ENCODE results near the gene RABL3.
"Not testable (repeated sequence)": the region's sequence is repeated elsewhere in the genome, so short reads cannot be mapped to it uniquely, and the experiment has no call there.

The RABL3 gene

GRCh38 chr3:120743556-120744195 lies 1.4 kb upstream of the RABL3 start:
- no peak for DNase-seq

GRCh38 chr3:120742849-120743365 lies 591 bp upstream of the RABL3 start:
- DNase-seq = no peak

- peak in 1 of 2 experiments; percentile 35 for DNase-seq
These were observed 499 bp downstream of the RABL3 start for GRCh38 chr3:120741837-120742197.

GRCh38 chr3:120741320-120741719 lies 996 bp downstream of the RABL3 start:
- DNase-seq = no peak

- DNase-seq = not testable (repeated sequence)
These were observed 4.3 kb downstream of the RABL3 start for GRCh38 chr3:120738006-120738405.

- no peak for DNase-seq
These were observed 11.5 kb downstream of the RABL3 start for GRCh38 chr3:120730576-120731542.

- no peak for DNase-seq
These were observed 15.5 kb downstream of the RABL3 start for GRCh38 chr3:120726791-120727190.

GRCh38 chr3:120719167-120719834 lies 23.0 kb downstream of the RABL3 start:
- DNase-seq = not testable (repeated sequence)

- DNase-seq = no peak
These were observed 29.1 kb downstream of the RABL3 start for GRCh38 chr3:120713262-120713661.

- DNase-seq = no peak
These were observed 31.9 kb downstream of the RABL3 start for GRCh38 chr3:120710369-120710768.

- no peak for DNase-seq
These were observed 33.9 kb downstream of the RABL3 start for GRCh38 chr3:120708408-120708807.

GRCh38 chr3:120706950-120707349 lies 35.4 kb downstream of the RABL3 start:
- DNase-seq = no peak

GRCh38 chr3:120705884-120706582 lies 36.3 kb downstream of the RABL3 start:
- DNase-seq = no peak

GRCh38 chr3:120699333-120699732 lies 43.0 kb downstream of the RABL3 start:
- DNase-seq = no peak

GRCh38 chr3:120693439-120694171 lies 48.7 kb downstream of the RABL3 start:
- DNase-seq = no peak

GRCh38 chr3:120689395-120689794 lies 52.9 kb downstream of the RABL3 start:
- DNase-seq = no peak

- no peak for DNase-seq
These were observed 54.2 kb downstream of the RABL3 start for GRCh38 chr3:120688121-120688520.

- no peak for DNase-seq
These were observed 56.9 kb downstream of the RABL3 start for GRCh38 chr3:120685411-120685810.

- DNase-seq = no peak
These were observed 57.4 kb downstream of the RABL3 start for GRCh38 chr3:120684896-120685295.

GRCh38 chr3:120683671-120684301 lies 58.5 kb downstream of the RABL3 start:
- DNase-seq = no peak

- DNase-seq = no peak
These were observed 59.1 kb downstream of the RABL3 start for GRCh38 chr3:120683213-120683612.

All from NCI-H187 (cell line).